ENCODE measurements around the gene PHLDA3. TPM values are rescaled to one million over a fixed set of nuclear protein-coding genes. Genes with fewer than 3 reads are reported as not detected.

Gene PHLDA3
- total and polyA plus RNA-seq, 4 donors = 0.36 to 2.2 (median 1.0) TPM

- peaks cover 13 to 39% (median 31%) of the 10 kb centered on the region in 4 donors for H3K4me1 ChIP-seq (ENCODE audit: control insufficient read depth in 4 of 4, insufficient read depth in 4 of 4, low read length in 3 of 4)
- H3K36me3 ChIP-seq (ENCODE audit: control insufficient read depth in 4 of 4, insufficient read depth in 3 of 4, low read depth in 1 of 4, low read length in 3 of 4) = no peaks in the 10 kb centered on the region
- no peak overlapping the region for H3K4me3 ChIP-seq (ENCODE audit: low read depth in 1 of 3, low read length in 3 of 3)
- 97% methylated on average over 1 of the region's 1 CpG for WGBS
- H3K9ac ChIP-seq (ENCODE audit: low read depth in 1 of 2, low read length in 2 of 2) = no peak overlapping the region
- TF ChIP-seq REST (IDR thresholded peaks at IDR 0.05) (no peak), SP1 (IDR thresholded peaks at IDR 0.05) (no peak), FOXA1 (IDR thresholded peaks at IDR 0.05) (no peak), RAD21 (IDR thresholded peaks at IDR 0.05) (no peak), ZBTB33 (IDR thresholded peaks at IDR 0.05) (no peak), TAF1 (conservative IDR thresholded peaks at IDR 0.05) (no peak), HNF4G (IDR thresholded peaks at IDR 0.05) (no peak), EGR1 (IDR thresholded peaks at IDR 0.05; ENCODE audit: low read depth in 2 of 2) (no peak), RXRA (IDR thresholded peaks at IDR 0.05) (no peak), JUND (IDR thresholded peaks at IDR 0.05) (no peak), NR2F2 (IDR thresholded peaks at IDR 0.05) (no peak), YY1 (IDR thresholded peaks at IDR 0.05) (no peak)
- TF ChIP-seq, protein P1, sequence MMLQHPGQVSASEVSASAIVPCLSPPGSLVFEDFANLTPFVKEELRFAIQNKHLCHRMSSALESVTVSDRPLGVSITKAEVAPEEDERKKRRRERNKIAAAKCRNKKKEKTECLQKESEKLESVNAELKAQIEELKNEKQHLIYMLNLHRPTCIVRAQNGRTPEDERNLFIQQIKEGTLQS (IDR thresholded peaks at IDR 0.05) = no peak
- TF ChIP-seq, protein P2, sequence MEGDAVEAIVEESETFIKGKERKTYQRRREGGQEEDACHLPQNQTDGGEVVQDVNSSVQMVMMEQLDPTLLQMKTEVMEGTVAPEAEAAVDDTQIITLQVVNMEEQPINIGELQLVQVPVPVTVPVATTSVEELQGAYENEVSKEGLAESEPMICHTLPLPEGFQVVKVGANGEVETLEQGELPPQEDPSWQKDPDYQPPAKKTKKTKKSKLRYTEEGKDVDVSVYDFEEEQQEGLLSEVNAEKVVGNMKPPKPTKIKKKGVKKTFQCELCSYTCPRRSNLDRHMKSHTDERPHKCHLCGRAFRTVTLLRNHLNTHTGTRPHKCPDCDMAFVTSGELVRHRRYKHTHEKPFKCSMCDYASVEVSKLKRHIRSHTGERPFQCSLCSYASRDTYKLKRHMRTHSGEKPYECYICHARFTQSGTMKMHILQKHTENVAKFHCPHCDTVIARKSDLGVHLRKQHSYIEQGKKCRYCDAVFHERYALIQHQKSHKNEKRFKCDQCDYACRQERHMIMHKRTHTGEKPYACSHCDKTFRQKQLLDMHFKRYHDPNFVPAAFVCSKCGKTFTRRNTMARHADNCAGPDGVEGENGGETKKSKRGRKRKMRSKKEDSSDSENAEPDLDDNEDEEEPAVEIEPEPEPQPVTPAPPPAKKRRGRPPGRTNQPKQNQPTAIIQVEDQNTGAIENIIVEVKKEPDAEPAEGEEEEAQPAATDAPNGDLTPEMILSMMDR (IDR thresholded peaks at IDR 0.05; ENCODE audit: low read depth, low read length, missing input control) = no peak
- TF ChIP-seq, protein P3, sequence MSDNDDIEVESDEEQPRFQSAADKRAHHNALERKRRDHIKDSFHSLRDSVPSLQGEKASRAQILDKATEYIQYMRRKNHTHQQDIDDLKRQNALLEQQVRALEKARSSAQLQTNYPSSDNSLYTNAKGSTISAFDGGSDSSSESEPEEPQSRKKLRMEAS (IDR thresholded peaks at IDR 0.05) = no peak
- H3K9me3 ChIP-seq (ENCODE audit: control insufficient read depth in 4 of 4, low read length in 3 of 4) = no peaks in the 10 kb centered on the region
- no peaks in the 10 kb centered on the region for H3K27me3 ChIP-seq (ENCODE audit: control insufficient read depth in 4 of 4, insufficient read depth in 4 of 4, low read length in 3 of 4)
- DNase-seq (ENCODE audit: low spot score) = no peak
- H3K27ac ChIP-seq (ENCODE audit: low read depth in 1 of 2, low read length in 2 of 2) = no peak overlapping the region
Observed at GRCh38 chr1:201510734-201511133, 41.7 kb upstream of the PHLDA3 start.
